A673 (cell line): Measurements from ENCODE around the gene CNKSR1.

Source experiments
- EZH2 ChIP-seq: fragments of 200-600 bp; sonication (generic); IDR thresholded peaks from 2 replicates; pipeline ENCODE4 v1.6.1; 2017; ENCODE audit warnings: borderline replicate concordance, low read depth, mild to moderate bottlenecking, mixed read lengths, antibody characterized with exemption, low read length; ENCODE audit not compliant: poor library complexity, severe bottlenecking
- TF ChIP-seq, protein P1 (sequence below): fragments of 300-800, 200-600 bp; sonication (generic); conservative IDR thresholded peaks from 2 replicates; pipeline ENCODE4 v1.5.1; 2017; ENCODE audit warnings: low read depth, mild to moderate bottlenecking, antibody characterized with exemption, low read length, moderate library complexity, mixed read lengths

DNA sequence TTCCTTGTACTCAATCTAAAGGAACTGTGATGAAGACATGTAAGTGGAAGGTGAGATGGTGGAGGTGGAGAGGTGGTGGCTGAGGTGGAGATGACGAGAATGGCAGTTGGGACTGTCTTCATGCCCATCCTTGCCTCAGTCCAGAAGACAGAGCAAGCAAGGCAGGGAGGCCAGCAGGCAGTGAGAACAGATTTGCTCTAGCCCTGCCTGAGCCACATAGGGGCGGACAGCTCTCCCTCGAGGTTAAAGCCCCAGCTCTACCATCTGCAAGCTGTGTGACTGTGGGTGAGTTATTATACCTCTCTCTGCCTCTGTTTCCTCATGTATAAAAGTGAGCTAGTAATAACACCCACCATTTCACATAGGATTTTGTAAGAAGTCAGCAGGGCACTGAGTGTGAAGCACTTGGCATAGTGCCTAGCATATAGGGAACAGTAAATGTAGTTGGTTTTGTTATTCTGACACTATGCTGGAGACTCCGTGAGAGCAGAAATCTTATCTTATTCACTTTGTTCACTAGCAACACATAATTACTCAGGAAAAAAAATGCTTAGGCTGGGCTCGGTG lies 23.2 kb upstream of the CNKSR1 start:
- TF ChIP-seq, protein P1, sequence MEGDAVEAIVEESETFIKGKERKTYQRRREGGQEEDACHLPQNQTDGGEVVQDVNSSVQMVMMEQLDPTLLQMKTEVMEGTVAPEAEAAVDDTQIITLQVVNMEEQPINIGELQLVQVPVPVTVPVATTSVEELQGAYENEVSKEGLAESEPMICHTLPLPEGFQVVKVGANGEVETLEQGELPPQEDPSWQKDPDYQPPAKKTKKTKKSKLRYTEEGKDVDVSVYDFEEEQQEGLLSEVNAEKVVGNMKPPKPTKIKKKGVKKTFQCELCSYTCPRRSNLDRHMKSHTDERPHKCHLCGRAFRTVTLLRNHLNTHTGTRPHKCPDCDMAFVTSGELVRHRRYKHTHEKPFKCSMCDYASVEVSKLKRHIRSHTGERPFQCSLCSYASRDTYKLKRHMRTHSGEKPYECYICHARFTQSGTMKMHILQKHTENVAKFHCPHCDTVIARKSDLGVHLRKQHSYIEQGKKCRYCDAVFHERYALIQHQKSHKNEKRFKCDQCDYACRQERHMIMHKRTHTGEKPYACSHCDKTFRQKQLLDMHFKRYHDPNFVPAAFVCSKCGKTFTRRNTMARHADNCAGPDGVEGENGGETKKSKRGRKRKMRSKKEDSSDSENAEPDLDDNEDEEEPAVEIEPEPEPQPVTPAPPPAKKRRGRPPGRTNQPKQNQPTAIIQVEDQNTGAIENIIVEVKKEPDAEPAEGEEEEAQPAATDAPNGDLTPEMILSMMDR = no peak
- TF ChIP-seq EZH2 = no peak
